ENCODE data around the gene FAM163B. TPM values are rescaled to one million over a fixed set of nuclear protein-coding genes. Genes with fewer than 3 reads are reported as not detected.
"Not testable (repeated sequence)": the region's sequence is repeated elsewhere in the genome, so short reads cannot be mapped to it uniquely, and the experiment has no call there.

FAM163B gene
- polyA plus RNA-seq, 1 of the 3 experiments (the other 2 are of a cell fraction), result 0.05 TPM

DNA sequence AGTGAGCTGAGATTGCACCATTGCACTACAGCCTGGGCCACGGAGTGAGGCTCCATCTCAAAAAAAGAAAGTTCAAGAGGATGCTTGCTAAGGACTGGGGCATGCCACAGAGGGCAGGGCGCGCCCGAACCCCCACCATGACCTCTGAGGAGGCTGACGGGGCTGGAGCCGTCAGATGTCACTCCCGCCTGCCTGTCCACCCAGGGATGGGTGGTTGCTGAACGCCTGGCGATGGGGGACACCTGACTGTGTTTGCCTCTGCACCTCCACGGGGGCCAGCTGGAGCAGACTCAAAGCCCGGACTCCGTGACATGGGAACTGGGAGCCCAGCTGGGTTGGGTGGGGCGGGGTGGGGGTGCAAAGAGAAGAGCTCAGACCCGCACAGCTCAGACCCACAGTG is 42.8 kb downstream of the FAM163B start:
- no peak overlapping the region for H3K27ac ChIP-seq (ENCODE audit: low read depth in 2 of 2, low read length in 1 of 2)
- 43% methylated on average over 1 of the region's 14 CpGs for WGBS (ENCODE audit: low lambda C conversion rate)
- no peak overlapping the region for H3K4me3 ChIP-seq (ENCODE audit: low read depth in 2 of 2, low read length in 1 of 2)
- no peaks in the 10 kb centered on the region for H3F3A ChIP-seq (replicated peaks; ENCODE audit: insufficient read depth)
- H3K4me2 ChIP-seq, result no peak overlapping the region
- H3K9me2 ChIP-seq, result no peaks in the 10 kb centered on the region
- H2AFZ ChIP-seq (ENCODE audit: low read depth), result no peak overlapping the region
- no peak for DNase-seq
- no peaks in the 10 kb centered on the region for H3K36me3 ChIP-seq (replicated peaks in 1 of 2; ENCODE audit: control insufficient read depth in 1 of 2, insufficient read depth in 2 of 2, low read length in 1 of 2)
- peaks cover 0 to 58% of the 10 kb centered on the region in 2 experiments; a peak in 2 of 4 replicates for H3K4me1 ChIP-seq (ENCODE audit: control insufficient read depth in 1 of 2, insufficient read depth in 2 of 2, low read depth in 1 of 2, low read length in 1 of 2)
- H3K27me3 ChIP-seq (ENCODE audit: insufficient read depth), result 0 out of 2 replicates have a peak, but pooled peaks cover 10% of the 10 kb centered on the region
- no peak overlapping the region for H3K9ac ChIP-seq
- POLR2A ChIA-PET, result interaction anchor here (0.9 kb wide), 1 partner anchor 30 kb away, joined by 3 read pairs; no protein-coding TSS in a partner anchor
- CTCF ChIA-PET, result interaction anchor here (0.6 kb wide), 1 partner anchor 26 kb away, joined by 3 read pairs; no protein-coding TSS in a partner anchor
- no peaks in the 10 kb centered on the region for H4K20me1 ChIP-seq (ENCODE audit: insufficient read depth)
- H3K79me2 ChIP-seq (ENCODE audit: insufficient read depth), result no peaks in the 10 kb centered on the region
- no peaks in the 10 kb centered on the region for H3K9me3 ChIP-seq
- TF ChIP-seq MEF2A (IDR thresholded peaks at IDR 0.05; ENCODE audit: borderline replicate concordance, low read depth) (no peak), RXRA (IDR thresholded peaks at IDR 0.05; ENCODE audit: borderline replicate concordance, low read depth) (no peak), EZH2phosphoT487 (IDR thresholded peaks at IDR 0.05; ENCODE audit: borderline replicate concordance, low read depth) (no peak), ELF1 (IDR thresholded peaks at IDR 0.05) (no peak), MXI1 (IDR thresholded peaks at IDR 0.05; ENCODE audit: low read depth, low read length) (no peak), EP300 (IDR thresholded peaks at IDR 0.05; ENCODE audit: borderline replicate concordance in 1 of 2, low read depth in 1 of 2, low read length in 1 of 2) (no peak), NRF1 (IDR thresholded peaks at IDR 0.05; ENCODE audit: low read depth, low read length) (no peak), NFIC (IDR thresholded peaks at IDR 0.05; ENCODE audit: borderline replicate concordance) (no peak), RCOR1 (IDR thresholded peaks at IDR 0.05; ENCODE audit: low read length) (no peak), USF1 (IDR thresholded peaks at IDR 0.05; ENCODE audit: borderline replicate concordance, low read depth) (no peak), TAF1 (IDR thresholded peaks at IDR 0.05; ENCODE audit: borderline replicate concordance, low read depth, low read length) (no peak), SMC3 (IDR thresholded peaks at IDR 0.05; ENCODE audit: low read depth, low read length) (no peak)
- TF ChIP-seq, protein P1, sequence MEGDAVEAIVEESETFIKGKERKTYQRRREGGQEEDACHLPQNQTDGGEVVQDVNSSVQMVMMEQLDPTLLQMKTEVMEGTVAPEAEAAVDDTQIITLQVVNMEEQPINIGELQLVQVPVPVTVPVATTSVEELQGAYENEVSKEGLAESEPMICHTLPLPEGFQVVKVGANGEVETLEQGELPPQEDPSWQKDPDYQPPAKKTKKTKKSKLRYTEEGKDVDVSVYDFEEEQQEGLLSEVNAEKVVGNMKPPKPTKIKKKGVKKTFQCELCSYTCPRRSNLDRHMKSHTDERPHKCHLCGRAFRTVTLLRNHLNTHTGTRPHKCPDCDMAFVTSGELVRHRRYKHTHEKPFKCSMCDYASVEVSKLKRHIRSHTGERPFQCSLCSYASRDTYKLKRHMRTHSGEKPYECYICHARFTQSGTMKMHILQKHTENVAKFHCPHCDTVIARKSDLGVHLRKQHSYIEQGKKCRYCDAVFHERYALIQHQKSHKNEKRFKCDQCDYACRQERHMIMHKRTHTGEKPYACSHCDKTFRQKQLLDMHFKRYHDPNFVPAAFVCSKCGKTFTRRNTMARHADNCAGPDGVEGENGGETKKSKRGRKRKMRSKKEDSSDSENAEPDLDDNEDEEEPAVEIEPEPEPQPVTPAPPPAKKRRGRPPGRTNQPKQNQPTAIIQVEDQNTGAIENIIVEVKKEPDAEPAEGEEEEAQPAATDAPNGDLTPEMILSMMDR (IDR thresholded peaks at IDR 0.05), result no peak

DNA sequence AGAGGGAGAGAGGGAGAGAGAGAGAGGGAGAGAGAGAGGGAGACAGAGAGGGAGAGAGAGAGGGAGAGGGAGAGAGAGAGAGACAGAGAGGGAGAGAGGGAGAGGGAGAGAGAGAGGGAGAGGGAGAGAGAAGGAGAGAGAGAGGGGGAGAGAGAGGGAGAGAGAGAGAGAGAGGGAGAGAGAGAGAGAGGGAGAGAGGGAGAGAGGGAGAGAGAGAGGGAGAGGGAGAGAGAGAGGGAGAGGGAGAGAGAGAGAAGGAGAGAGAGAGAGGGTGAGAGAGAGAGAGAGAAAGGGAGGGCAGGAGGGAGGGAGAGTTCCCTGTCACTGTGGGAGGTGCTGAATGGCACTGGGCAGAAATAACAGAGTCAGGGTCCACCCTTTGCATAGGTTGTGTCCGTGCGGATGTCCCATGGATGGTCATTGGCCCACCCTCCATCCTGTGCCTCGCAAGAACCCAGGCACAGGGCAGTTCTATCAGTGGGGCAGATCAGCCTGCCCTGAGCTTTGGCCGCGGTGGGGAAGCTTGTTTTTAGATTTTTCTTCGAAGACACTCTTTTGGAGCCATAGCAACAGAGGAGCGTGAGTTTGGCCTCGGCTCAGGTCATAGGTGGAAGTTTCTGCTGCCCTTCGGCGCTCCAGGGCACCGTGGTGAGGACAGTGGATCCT is 44.6 kb downstream of the FAM163B start:
- no peaks in the 10 kb centered on the region for H4K20me1 ChIP-seq (ENCODE audit: insufficient read depth)
- no peaks in the 10 kb centered on the region for H3K79me2 ChIP-seq (ENCODE audit: insufficient read depth)
- no peak overlapping the region for H3K9ac ChIP-seq
- H2AFZ ChIP-seq (ENCODE audit: low read depth), result no peak overlapping the region
- peaks cover 0 to 55% of the 10 kb centered on the region in 2 experiments; a peak in 2 of 4 replicates for H3K4me1 ChIP-seq (ENCODE audit: control insufficient read depth in 1 of 2, insufficient read depth in 2 of 2, low read depth in 1 of 2, low read length in 1 of 2)
- no peak for TF ChIP-seq REST (IDR thresholded peaks at IDR 0.05; ENCODE audit: low read depth, low read length)
- TF ChIP-seq FOXJ3 (CRISPR knock-in tag; IDR thresholded peaks at IDR 0.05), result no peak
- H3K4me2 ChIP-seq, result no peak overlapping the region
- H3K9me2 ChIP-seq, result no peaks in the 10 kb centered on the region
- DNase-seq, result no peak
- 86% methylated on average over 9 of the region's 11 CpGs for WGBS (ENCODE audit: low lambda C conversion rate)
- no peaks in the 10 kb centered on the region for H3K36me3 ChIP-seq (replicated peaks in 1 of 2; ENCODE audit: control insufficient read depth in 1 of 2, insufficient read depth in 2 of 2, low read length in 1 of 2)
- peak overlapping the region in 1 of 2 experiments; percentile 39; a peak in 1 of 4 replicates for H3K27ac ChIP-seq (ENCODE audit: low read depth in 2 of 2, low read length in 1 of 2)
- no peak overlapping the region for H3K4me3 ChIP-seq (ENCODE audit: low read depth in 2 of 2, low read length in 1 of 2)
- no peaks in the 10 kb centered on the region for H3F3A ChIP-seq (replicated peaks; ENCODE audit: insufficient read depth)
- no peaks in the 10 kb centered on the region for H3K9me3 ChIP-seq
- CTCF ChIA-PET, result no interaction called here
- POLR2A ChIA-PET, result no interaction called here
- 0 out of 2 replicates have a peak, but pooled peaks cover 10% of the 10 kb centered on the region for H3K27me3 ChIP-seq (ENCODE audit: insufficient read depth)

GRCh38 chr9:133563814-133564213 is 45.4 kb downstream of the FAM163B start:
- H3K4me1 ChIP-seq (ENCODE audit: control insufficient read depth in 1 of 2, insufficient read depth in 2 of 2, low read depth in 1 of 2, low read length in 1 of 2), result peaks cover 4 to 51% of the 10 kb centered on the region in 2 experiments; a peak in 3 of 4 replicates
- H3K36me3 ChIP-seq (replicated peaks in 1 of 2; ENCODE audit: control insufficient read depth in 1 of 2, insufficient read depth in 2 of 2, low read length in 1 of 2); H3K27me3 ChIP-seq (ENCODE audit: insufficient read depth); H3K27ac ChIP-seq (ENCODE audit: low read depth in 2 of 2, low read length in 1 of 2); H2AFZ ChIP-seq (ENCODE audit: low read depth); H3K4me3 ChIP-seq (ENCODE audit: low read depth in 2 of 2, low read length in 1 of 2); H3F3A ChIP-seq (replicated peaks; ENCODE audit: insufficient read depth); H3K4me2 ChIP-seq; H4K20me1 ChIP-seq (ENCODE audit: insufficient read depth); H3K79me2 ChIP-seq (ENCODE audit: insufficient read depth); DNase-seq; CTCF ChIA-PET; H3K9ac ChIP-seq; H3K9me3 ChIP-seq; H3K9me2 ChIP-seq; POLR2A ChIA-PET: not testable (repeated sequence)

Data from SK-N-SH (cell line).